ENCODE measurements around the gene FBXO10.

Gene FBXO10

DNA sequence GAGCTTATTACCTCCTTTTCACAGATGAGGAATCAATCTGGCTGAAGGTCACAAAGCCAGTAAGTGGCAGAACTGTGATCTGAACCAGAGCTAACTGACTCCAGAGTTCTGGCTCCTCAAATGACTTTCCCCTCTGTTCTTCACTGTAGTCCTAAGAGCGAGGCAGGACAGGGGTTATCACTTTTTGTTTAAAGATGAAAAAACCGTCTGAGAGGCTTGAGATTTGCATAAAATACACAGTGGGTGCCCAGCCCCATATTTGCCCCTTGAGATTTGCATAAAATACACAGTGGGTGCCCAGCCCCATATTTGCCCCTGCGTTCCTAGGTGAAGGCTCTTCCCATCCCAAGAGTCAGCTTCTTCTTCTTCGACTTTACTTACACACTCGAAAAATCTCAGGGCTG is 667 bp downstream of the FBXO10 start:
- TF ChIP-seq, protein P1, sequence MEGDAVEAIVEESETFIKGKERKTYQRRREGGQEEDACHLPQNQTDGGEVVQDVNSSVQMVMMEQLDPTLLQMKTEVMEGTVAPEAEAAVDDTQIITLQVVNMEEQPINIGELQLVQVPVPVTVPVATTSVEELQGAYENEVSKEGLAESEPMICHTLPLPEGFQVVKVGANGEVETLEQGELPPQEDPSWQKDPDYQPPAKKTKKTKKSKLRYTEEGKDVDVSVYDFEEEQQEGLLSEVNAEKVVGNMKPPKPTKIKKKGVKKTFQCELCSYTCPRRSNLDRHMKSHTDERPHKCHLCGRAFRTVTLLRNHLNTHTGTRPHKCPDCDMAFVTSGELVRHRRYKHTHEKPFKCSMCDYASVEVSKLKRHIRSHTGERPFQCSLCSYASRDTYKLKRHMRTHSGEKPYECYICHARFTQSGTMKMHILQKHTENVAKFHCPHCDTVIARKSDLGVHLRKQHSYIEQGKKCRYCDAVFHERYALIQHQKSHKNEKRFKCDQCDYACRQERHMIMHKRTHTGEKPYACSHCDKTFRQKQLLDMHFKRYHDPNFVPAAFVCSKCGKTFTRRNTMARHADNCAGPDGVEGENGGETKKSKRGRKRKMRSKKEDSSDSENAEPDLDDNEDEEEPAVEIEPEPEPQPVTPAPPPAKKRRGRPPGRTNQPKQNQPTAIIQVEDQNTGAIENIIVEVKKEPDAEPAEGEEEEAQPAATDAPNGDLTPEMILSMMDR (IDR thresholded peaks at IDR 0.05; ENCODE audit: low read depth, low read length), result no peak
- H3K4me3 ChIP-seq (ENCODE audit: low read depth, low read length), result peak overlapping the region; percentile 68
- DNase-seq (ENCODE audit: low read depth, low spot score), result no peak
- in situ Hi-C loops (cut with HindIII; ENCODE audit: low sequenced_read_pairs), result no loop called here

DNA sequence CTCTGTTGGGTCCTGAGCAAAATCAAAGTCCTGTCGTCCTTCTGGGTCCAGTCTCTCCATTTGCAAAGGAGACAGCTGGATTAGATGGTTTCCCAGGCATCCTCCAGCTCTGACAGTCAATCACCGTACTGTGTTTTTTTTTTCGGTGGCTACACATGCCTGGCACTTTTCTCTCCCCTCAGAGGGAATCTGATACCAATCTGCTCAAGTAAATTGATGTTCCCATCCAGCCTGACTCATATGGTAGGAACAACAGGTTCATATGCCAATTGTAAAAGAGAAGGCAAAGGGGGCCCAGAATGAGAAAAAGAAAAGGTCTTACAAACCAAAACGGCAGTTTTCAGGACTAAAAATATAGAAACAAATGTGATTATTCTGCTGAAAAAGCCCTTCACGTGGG is 1.2 kb downstream of the FBXO10 start:
- H3K4me3 ChIP-seq (ENCODE audit: low read depth, low read length), result peak overlapping the region; percentile 68
- peak; percentile 7 for DNase-seq (ENCODE audit: low read depth, low spot score)
- TF ChIP-seq, protein P1 (IDR thresholded peaks at IDR 0.05; ENCODE audit: low read depth, low read length), result no peak
- in situ Hi-C loops (cut with HindIII; ENCODE audit: low sequenced_read_pairs), result no loop called here

DNA sequence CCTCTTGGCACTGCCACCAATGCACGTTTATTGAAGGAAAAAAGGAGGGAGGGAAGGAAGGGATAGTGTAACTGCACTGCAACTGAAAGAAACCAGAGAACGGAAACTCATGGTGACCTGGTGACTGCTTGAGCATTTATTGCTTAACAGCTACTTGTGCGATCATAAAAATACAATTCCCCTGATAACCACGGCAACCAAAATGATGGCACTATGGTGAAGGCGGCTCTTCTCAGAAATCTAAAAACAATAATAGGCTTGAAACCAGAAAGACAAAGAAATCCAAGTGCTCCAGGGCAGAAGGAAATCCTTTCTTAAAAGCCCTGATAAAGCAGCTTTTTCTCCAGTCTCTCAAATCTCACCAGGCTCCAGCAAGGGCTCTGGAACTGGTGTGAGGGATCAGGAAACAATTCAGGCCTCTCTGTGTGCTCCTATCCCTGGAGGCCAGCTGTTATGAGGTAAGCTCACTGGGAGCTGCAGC is 1.9 kb downstream of the FBXO10 start:
- TF ChIP-seq, protein P1 (IDR thresholded peaks at IDR 0.05; ENCODE audit: low read depth, low read length), result no peak
- no peak overlapping the region for H3K4me3 ChIP-seq (ENCODE audit: low read depth, low read length)
- in situ Hi-C loops (cut with HindIII; ENCODE audit: low sequenced_read_pairs), result no loop called here
- DNase-seq (ENCODE audit: low read depth, low spot score), result peak; percentile 51

DNA sequence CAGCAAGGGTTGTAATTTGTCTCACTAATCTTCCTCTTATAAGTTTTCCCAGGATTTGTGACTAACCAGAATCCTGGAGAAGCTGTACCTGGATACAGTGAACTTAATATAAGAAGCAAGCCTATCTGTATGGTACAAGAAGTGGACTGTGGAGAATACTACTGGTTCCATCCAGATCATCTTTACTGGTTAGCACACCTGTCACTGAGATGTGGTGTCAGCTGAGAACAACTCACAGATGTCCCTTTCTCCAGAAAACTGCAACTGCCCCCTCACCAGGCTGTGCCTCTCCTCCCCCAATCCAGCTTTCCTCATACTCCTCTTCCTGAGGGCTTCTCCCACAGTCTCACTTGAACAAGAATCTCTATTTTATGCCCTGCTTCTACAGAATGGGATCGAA is 4.9 kb downstream of the FBXO10 start:
- TF ChIP-seq, protein P1 (IDR thresholded peaks at IDR 0.05; ENCODE audit: low read depth, low read length), result no peak
- DNase-seq (ENCODE audit: low read depth, low spot score), result no peak
- in situ Hi-C loops (cut with HindIII; ENCODE audit: low sequenced_read_pairs), result no loop called here
- H3K4me3 ChIP-seq (ENCODE audit: low read depth, low read length), result no peak overlapping the region

DNA sequence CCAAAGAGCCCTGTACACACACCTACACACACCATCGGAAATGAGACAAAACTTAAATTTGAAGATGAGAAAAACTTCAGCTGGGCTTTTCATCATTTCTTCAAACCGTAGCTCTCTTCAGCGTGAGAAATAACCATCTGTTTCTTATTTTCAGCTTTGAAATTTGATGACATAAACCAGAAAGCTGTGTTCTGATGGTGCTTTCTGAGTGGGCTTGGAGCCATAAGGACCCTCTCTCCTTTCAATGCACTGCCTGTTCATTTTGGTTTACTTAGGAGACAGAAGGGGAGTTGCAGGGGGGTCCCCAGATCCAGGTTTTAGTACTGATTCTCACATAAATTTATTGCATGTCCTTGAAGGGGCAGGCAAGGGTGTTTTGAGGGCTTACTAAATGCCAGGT is 9.5 kb downstream of the FBXO10 start:
- DNase-seq (ENCODE audit: low read depth, low spot score), result no peak
- no peak overlapping the region for H3K4me3 ChIP-seq (ENCODE audit: low read depth, low read length)
- TF ChIP-seq, protein P1 (IDR thresholded peaks at IDR 0.05; ENCODE audit: low read depth, low read length), result no peak
- in situ Hi-C loops (cut with HindIII; ENCODE audit: low sequenced_read_pairs), result no loop called here

DNA sequence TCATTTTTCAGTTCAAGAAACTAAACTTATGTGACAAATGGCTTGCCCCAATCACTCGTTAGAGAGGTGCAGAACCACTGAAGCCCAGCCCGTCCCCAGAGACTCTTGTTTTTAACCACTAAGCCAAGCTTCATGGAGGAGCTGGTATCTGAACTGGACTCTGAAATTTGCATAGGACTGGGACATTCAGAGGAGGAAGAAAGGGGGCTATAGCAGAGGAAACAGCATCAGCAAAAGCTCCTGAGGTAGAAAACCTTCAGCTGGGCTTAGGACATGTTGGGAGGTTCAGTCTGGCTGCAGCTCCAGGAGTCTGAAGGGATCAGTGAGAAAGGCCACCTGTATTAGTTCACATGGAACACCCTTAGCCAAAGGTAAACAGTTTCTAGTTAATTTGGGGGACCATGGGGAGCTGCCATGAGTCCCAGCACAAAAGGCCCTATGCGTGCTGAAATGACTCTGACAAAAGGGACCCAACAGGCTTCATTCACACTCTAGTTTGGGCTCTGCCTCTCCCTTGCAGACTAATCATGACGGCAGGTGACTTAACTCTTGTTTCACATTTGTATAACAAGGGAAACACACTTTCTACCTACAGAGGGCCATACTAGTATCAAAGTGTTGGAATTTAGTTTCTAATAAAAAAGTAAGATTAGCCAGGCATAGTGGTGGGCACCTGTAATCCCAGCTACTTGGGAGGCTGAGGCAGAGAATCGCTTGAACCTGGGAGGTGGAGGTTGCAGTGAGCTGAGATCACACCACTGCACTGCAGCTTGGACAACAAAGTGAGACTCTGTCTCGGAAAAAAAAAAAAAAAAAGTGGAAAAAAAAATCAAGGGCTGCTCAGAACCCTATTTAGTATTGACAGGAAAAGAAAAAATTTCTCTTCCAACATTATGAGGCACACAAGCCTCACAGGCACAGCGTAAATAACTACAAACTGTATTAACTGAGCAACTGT is 10.2 kb downstream of the FBXO10 start:
- H3K4me3 ChIP-seq (ENCODE audit: low read depth, low read length), result no peak overlapping the region
- no peak for DNase-seq (ENCODE audit: low read depth, low spot score)
- TF ChIP-seq, protein P1 (IDR thresholded peaks at IDR 0.05; ENCODE audit: low read depth, low read length), result no peak
- in situ Hi-C loops (cut with HindIII; ENCODE audit: low sequenced_read_pairs), result no loop called here
